Tibial nerve (tissue), 4 donors: ENCODE results near the gene FTCD.

Experiments used
- EP300 ChIP-seq, 2 donors: sonication (generic); formaldehyde crosslinking; IDR thresholded peaks; one replicate each; pipeline ENCODE4 v1.6.1; 2017; ENCODE audit warnings: antibody characterized with exemption in 2 of 2, mild to moderate bottlenecking in 1 of 2
- TF ChIP-seq, protein P1 (sequence below), 5 experiments: fragments of 200-600 bp in 3 of 5; fragments of 450-650 bp in 2 of 5; sonication (generic) in 3 of 5; IDR thresholded peaks; one replicate each; pipeline ENCODE4 v1.5.1; 2016 to 2019; ENCODE audit warnings: antibody characterized with exemption in 5 of 5, mild to moderate bottlenecking in 3 of 5, moderate library complexity in 2 of 5

DNA sequence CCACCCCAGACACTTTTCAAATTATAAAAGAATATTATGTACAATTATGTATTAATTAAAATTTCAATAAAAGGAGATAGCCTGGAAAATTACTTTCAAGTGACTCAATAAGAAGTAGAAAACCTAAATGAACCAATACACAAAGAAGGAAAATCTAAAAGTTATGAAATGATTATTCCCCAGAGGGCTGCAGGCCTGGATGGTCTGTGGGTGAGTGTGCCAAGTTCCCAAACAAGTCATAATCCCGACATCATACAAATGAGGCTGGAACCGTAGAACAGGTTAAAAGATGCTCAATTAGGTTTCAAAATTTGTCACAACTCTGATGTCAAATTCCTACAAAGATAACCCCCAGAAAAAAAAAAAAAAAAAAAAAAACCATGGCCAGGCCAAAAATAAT is 16.2 kb upstream of the FTCD start:
- TF ChIP-seq, protein P1, sequence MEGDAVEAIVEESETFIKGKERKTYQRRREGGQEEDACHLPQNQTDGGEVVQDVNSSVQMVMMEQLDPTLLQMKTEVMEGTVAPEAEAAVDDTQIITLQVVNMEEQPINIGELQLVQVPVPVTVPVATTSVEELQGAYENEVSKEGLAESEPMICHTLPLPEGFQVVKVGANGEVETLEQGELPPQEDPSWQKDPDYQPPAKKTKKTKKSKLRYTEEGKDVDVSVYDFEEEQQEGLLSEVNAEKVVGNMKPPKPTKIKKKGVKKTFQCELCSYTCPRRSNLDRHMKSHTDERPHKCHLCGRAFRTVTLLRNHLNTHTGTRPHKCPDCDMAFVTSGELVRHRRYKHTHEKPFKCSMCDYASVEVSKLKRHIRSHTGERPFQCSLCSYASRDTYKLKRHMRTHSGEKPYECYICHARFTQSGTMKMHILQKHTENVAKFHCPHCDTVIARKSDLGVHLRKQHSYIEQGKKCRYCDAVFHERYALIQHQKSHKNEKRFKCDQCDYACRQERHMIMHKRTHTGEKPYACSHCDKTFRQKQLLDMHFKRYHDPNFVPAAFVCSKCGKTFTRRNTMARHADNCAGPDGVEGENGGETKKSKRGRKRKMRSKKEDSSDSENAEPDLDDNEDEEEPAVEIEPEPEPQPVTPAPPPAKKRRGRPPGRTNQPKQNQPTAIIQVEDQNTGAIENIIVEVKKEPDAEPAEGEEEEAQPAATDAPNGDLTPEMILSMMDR (IDR thresholded peaks at IDR 0.05): no peak
- no peak for TF ChIP-seq EP300 (IDR thresholded peaks at IDR 0.05)
